Karpas-422 (cell line): ENCODE results near the gene ATP4B. TPM values are rescaled to one million over a fixed set of nuclear protein-coding genes. Genes with fewer than 3 reads are reported as not detected.

ENCODE experiments used
- DNase-seq: peaks from one replicate; pipeline ENCODE4 v3.0.0-alpha.2; 2015
- H2AFZ ChIP-seq: fragments of 200-600 bp; sonication (generic); 2 replicates; pipeline ENCODE4 v1.6.1; 2014; ENCODE audit warnings: antibody characterized with exemption, low read length, mixed read lengths
- H3K27ac ChIP-seq: fragments of 200-600 bp; sonication (generic); 2 replicates; pipeline ENCODE4 v1.5.1; 2014; ENCODE audit warnings: mild to moderate bottlenecking, low read length, moderate library complexity
- H3K27me3 ChIP-seq: fragments of 200-600 bp; sonication (generic); 2 replicates; pipeline ENCODE4 v1.6.1; 2014; ENCODE audit warnings: low read length, mixed read lengths
- H3K36me3 ChIP-seq: fragments of 200-600 bp; sonication (generic); 2 replicates; pipeline ENCODE4 v1.6.1; 2014; ENCODE audit warnings: low read length, mixed read lengths; ENCODE audit not compliant: insufficient read depth
- H3K4me1 ChIP-seq: fragments of 200-600 bp; sonication (generic); 2 replicates; pipeline ENCODE4 v1.6.1; 2014; ENCODE audit warnings: mild to moderate bottlenecking, low read length, mixed read lengths
- H3K4me2 ChIP-seq: fragments of 200-600 bp; sonication (generic); 2 replicates; pipeline ENCODE4 v1.6.1; 2014; ENCODE audit warnings: low read length, low read depth, mild to moderate bottlenecking; ENCODE audit not compliant: poor library complexity, severe bottlenecking
- H3K4me3 ChIP-seq: fragments of 200-600 bp; sonication (generic); 2 replicates; pipeline ENCODE4 v1.5.1; 2014; ENCODE audit warnings: mild to moderate bottlenecking, antibody characterized with exemption, low read length, mixed read lengths
- H3K79me2 ChIP-seq: fragments of 200-600 bp; sonication (generic); 2 replicates; pipeline ENCODE4 v1.6.1; 2014; ENCODE audit warnings: mild to moderate bottlenecking, low read length, mixed read lengths
- H3K9ac ChIP-seq: fragments of 200-600 bp; sonication (generic); 2 replicates; pipeline ENCODE4 v1.6.0; 2014; ENCODE audit warnings: low read length
- H3K9me2 ChIP-seq: fragments of 200-600 bp; sonication (generic), shearing (Covaris generic); replicated peaks from 2 replicates; pipeline ENCODE4 v1.6.0; 2014; ENCODE audit warnings: mild to moderate bottlenecking, low read length, moderate library complexity; ENCODE audit not compliant: insufficient read depth
- H3K9me3 ChIP-seq: fragments of 300-700, 200-600 bp; sonication (generic); 2 replicates; pipeline ENCODE4 v1.6.1; 2014; ENCODE audit warnings: low read length, mixed read lengths
- H4K20me1 ChIP-seq: fragments of 200-600 bp; sonication (generic); 2 replicates; pipeline ENCODE4 v1.6.1; 2014; ENCODE audit warnings: mild to moderate bottlenecking, antibody characterized with exemption, low read length, low read depth; ENCODE audit not compliant: insufficient read depth
- total RNA-seq: library from RNA; depleted of rRNA; stranded (reverse); fragments of >200 nt; shearing (Covaris generic); gene quantifications from 2 replicates; pipeline ENCODE4 v1.2.3, GENCODE V29; 2014; ENCODE audit warnings: low replicate concordance; rRNA removed

Gene ATP4B
- total RNA-seq, result not detected in 2 replicates

DNA sequence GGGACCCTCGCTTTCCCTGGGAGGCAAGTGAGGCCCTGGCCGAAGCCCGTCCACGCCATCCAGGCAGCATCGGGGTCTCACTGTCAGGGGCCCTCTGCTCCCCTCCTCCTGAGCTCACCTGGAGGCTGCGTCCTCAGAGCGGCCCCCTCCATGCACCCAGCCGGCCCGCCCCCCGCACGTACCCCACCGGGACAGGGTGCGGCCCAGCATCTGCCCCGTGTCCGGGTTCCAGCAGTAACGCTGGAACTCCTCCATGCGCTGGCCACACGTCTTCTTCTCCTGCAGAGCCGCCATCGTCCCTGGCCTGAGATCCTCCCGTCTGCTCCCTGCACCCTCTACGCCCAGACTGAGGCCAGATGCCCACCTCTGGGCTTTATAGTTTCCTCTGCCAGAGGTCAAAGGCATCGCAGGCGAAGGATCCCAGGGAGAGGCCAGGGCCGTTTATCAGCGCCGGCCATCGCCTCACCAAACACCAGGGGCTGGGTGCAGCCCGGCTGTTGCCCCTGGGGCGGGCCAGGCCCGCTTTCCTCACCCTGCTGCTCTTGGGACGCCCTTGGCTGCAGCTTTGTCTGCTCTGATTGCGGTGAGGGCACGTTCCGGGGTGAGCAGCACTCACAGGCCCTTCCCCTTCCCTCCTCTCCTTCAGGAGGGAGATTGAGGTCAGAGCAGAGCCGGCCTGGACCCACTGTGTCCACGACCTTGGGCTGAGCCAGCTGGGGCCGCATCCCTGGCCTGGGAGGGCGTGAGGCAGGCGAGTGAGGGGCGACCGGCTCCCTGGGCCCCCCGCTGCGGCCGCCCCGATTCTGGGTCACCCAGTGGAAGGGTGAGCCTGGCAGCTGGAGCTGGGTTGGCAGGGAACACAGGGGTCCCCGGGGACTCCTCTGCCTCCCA lies at the start of gene ATP4B:
TSS of gene ATP4B (minus strand) at position 348 of the 891 bp plus-strand sequence. CDS start at position 294, 54 bp downstream.
- Histone ChIP-seq H3K27me3 (no peaks in the 10 kb centered on the region), H3K9me2 (no peaks in the 10 kb centered on the region), H3K36me3 (no peaks in the 10 kb centered on the region), H3K79me2 (no peaks in the 10 kb centered on the region), H3K4me2 (no peak within 1 kb of the TSS), H2AFZ (no peak within 1 kb of the TSS), H3K4me3 (no peak within 1 kb of the TSS), H3K4me1 (no peaks in the 10 kb centered on the region), H4K20me1 (no peaks in the 10 kb centered on the region), H3K9me3 (peaks cover 6% of the 10 kb centered on the region; the same call in 1 of the 2 replicates), H3K9ac (no peak within 1 kb of the TSS), H3K27ac (no peak within 1 kb of the TSS)
- DNase-seq, result no peak

DNA sequence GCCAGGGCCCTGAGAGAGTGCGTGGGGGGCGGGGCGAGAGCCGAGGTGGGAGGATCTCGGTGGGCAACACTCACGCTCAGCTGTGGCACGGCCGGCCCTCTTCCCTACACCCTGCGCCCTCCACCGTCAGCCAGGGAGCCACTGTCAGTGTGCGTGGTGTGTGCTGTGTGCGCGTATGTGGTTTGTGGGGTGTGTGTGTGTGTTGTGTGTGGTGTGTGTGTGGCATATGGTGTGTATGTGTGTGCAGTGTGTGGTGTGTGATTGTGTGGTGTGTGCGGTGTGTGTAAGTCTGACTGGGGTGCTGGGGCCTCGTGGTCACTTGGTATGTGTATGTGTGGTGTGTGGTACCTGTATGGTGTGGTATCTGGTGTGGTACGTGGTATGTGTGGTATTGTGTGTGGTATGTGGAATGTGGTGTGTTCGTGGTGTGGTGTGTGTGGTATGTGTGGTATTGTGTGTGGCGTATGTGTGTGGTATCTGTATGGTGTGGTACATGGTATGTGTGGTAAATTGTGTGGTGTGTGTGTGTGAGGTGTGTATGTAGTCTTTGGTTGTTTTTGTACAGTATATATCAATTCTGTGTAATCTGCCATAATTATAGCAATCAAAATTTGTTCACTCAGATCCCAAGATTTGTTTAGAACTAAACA lies 14.1 kb upstream of the ATP4B start:
- H3K9ac ChIP-seq, result no peak overlapping the region
- no peaks in the 10 kb centered on the region; the same call in 1 of the 2 replicates for H3K9me3 ChIP-seq
- no peaks in the 10 kb centered on the region for H3K4me1 ChIP-seq
- no peak overlapping the region for H2AFZ ChIP-seq
- H4K20me1 ChIP-seq, result no peaks in the 10 kb centered on the region
- no peaks in the 10 kb centered on the region for H3K36me3 ChIP-seq
- no peak overlapping the region for H3K4me3 ChIP-seq
- H3K27me3 ChIP-seq, result no peaks in the 10 kb centered on the region
- H3K79me2 ChIP-seq, result no peaks in the 10 kb centered on the region
- H3K27ac ChIP-seq, result no peak overlapping the region
- H3K4me2 ChIP-seq, result no peak overlapping the region
- no peaks in the 10 kb centered on the region for H3K9me2 ChIP-seq
- no peak for DNase-seq

DNA sequence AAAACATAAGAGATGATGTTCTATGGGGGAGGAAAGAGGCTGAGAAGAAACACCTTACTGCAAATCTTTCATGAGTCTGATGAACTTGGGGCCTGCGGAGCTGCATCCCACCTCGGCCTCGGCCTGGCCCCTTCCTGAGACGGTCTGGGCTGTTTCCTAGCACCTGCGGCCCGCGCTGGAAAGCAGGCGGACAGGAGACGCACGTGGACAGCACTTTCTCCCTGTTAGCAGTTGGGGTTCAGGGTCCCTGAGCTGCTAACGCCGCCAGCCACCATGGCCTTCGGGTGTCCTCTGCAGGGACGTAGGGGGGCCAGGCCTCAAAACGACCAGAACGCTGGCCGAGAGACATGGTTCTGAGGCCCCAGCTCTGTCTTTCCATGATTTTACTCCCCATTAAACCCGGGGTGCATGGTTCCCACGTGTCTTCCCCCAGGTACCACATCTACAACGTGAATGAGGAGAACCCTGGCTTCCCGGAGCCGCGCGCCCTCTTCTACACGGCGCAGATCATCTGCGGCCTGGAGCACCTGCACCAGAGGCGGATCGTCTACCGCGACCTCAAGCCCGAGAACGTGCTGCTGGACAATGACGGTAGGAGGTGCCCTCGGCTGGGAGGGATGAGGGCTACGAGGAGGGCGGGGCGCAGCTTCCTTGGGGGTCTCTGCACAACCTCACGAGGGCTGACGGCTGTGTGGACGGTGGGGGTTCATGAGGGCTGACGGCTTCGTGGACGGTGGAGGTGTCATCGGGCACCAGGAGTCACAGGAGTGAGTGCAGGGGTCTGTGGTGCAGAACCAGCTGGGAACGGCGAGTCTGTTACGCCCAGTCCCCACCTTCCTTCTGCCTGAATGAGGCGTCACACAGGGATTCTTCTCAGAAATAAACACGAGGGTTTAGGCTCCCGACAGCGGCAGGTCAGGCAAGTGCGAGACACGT lies 13.3 kb upstream of the ATP4B start:
- H3K9ac ChIP-seq, result no peak overlapping the region
- no peak overlapping the region for H2AFZ ChIP-seq
- H3K4me2 ChIP-seq, result no peak overlapping the region
- no peaks in the 10 kb centered on the region for H3K9me2 ChIP-seq
- H3K4me1 ChIP-seq, result no peaks in the 10 kb centered on the region
- no peaks in the 10 kb centered on the region for H4K20me1 ChIP-seq
- no peaks in the 10 kb centered on the region; the same call in 1 of the 2 replicates for H3K9me3 ChIP-seq
- H3K36me3 ChIP-seq, result no peaks in the 10 kb centered on the region
- H3K79me2 ChIP-seq, result no peaks in the 10 kb centered on the region
- H3K27me3 ChIP-seq, result no peaks in the 10 kb centered on the region
- no peak for DNase-seq
- no peak overlapping the region for H3K27ac ChIP-seq
- H3K4me3 ChIP-seq, result no peak overlapping the region

DNA sequence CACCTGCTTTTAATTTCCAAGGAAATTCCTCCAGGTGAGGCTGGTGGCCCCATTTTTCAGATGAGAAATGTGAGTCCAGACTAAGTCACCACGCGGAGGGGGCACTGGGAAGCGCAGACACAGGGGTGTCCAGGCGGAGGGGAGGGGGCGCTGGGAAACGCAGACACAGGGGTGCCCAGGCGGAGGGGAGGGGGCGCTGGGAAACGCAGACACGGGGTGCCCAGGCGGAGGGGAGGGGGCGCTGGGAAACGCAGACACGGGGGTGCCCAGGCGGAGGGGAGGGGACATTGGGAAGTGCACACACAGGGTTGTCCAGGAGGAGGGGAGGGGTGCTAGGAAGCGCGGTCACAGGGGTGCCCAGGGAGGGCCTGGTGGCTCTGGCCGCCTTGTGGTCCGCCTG lies 12.5 kb upstream of the ATP4B start:
- no peaks in the 10 kb centered on the region for H3K4me1 ChIP-seq
- H3K27ac ChIP-seq, result no peak overlapping the region
- H3K27me3 ChIP-seq, result no peaks in the 10 kb centered on the region
- H3K9me2 ChIP-seq, result no peaks in the 10 kb centered on the region
- H2AFZ ChIP-seq, result no peak overlapping the region
- no peak overlapping the region for H3K4me2 ChIP-seq
- H3K9ac ChIP-seq, result no peak overlapping the region
- no peaks in the 10 kb centered on the region for H3K79me2 ChIP-seq
- H3K36me3 ChIP-seq, result no peaks in the 10 kb centered on the region
- H3K9me3 ChIP-seq, result no peaks in the 10 kb centered on the region; the same call in 1 of the 2 replicates
- no peaks in the 10 kb centered on the region for H4K20me1 ChIP-seq
- H3K4me3 ChIP-seq, result no peak overlapping the region
- no peak for DNase-seq

DNA sequence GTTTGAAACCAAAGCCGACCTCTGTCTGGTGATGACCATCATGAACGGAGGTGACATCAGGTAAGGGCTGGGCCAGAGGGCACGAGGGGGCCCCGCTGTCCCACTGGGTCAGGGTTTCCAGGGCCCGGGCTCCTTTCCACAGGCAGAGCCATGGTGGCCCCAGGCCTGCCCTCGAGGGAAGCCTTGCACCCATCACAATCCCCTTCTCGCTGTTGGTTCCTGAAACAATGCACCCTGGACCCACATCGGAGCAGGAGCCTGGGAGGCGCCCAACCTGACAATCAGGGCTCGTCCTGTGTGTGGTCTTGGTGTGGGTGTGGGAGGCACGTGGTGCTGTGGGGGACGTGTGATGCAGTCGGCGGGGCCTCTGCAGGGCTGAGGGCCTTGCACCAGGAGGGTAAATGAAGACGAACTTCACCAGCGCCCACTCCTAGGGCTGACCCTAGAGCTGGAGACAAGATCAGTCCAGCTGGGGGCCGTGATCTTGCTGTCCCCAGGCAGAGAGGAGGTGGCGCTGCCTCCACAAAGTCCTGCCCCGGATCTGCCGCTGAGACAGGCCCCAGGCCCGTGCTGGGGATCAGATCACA lies 11.8 kb upstream of the ATP4B start:
- H3K27ac ChIP-seq, result no peak overlapping the region
- H3K4me2 ChIP-seq, result no peak overlapping the region
- H2AFZ ChIP-seq, result no peak overlapping the region
- no peaks in the 10 kb centered on the region for H3K79me2 ChIP-seq
- H3K36me3 ChIP-seq, result no peaks in the 10 kb centered on the region
- H4K20me1 ChIP-seq, result no peaks in the 10 kb centered on the region
- H3K9ac ChIP-seq, result no peak overlapping the region
- H3K27me3 ChIP-seq, result no peaks in the 10 kb centered on the region
- no peaks in the 10 kb centered on the region for H3K4me1 ChIP-seq
- no peak overlapping the region for H3K4me3 ChIP-seq
- H3K9me2 ChIP-seq, result no peaks in the 10 kb centered on the region
- no peaks in the 10 kb centered on the region; the same call in 1 of the 2 replicates for H3K9me3 ChIP-seq
- no peak for DNase-seq

DNA sequence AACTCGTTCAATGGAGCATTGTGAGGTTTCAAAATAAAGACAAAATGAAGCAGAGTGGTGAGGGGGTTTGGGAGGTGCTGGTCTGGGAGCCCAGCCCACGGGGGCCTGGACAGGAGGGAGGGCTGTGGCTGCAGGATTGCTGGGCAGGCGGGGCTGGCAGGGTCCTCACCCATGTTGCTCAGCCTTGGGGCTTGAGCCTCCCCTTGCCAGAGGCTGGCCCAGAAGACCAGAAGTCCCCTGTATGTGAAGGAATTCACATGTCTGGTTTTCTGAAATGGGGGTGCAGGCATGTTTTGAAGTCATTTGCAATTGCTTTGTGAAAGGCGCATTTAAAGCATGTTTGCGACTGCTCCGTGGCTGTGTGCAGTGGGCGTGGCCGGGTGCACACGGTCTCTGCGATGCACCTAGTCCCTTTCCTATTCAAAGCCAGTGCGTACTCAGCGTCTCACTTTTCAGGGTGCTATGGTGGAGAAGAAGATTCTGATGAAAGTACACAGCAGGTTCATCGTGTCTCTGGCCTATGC lies 11.3 kb upstream of the ATP4B start:
- no peaks in the 10 kb centered on the region for H4K20me1 ChIP-seq
- H3K9ac ChIP-seq, result no peak overlapping the region
- no peak for DNase-seq
- H3K9me2 ChIP-seq, result no peaks in the 10 kb centered on the region
- H3K79me2 ChIP-seq, result no peaks in the 10 kb centered on the region
- no peaks in the 10 kb centered on the region for H3K36me3 ChIP-seq
- no peak overlapping the region for H2AFZ ChIP-seq
- no peaks in the 10 kb centered on the region for H3K27me3 ChIP-seq
- H3K27ac ChIP-seq, result no peak overlapping the region
- H3K4me2 ChIP-seq, result no peak overlapping the region
- no peaks in the 10 kb centered on the region; the same call in 1 of the 2 replicates for H3K9me3 ChIP-seq
- H3K4me3 ChIP-seq, result no peak overlapping the region
- H3K4me1 ChIP-seq, result no peaks in the 10 kb centered on the region

DNA sequence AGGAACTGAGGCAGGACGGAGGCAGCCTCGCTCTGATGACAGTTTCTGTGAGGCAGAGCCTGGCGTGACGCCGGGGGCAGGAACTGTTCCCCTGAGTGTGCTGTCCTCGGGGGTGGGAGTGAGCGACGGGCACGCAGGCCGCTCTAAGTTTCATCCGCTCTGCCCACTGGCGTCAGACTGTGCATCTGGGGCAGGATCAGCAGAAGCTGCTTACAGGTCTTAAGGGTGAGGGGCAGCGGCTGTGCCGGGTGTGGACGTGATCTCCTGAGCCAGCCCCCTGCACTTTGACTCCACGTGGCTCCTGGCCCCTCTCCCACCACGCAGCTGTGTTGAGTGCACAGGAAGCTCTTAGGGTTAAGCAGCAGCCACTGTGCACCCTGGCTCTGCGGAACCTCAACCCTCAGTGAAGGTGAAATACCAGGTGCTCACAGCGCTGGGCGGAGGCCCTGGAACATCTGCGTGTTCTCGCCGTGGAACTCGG lies 10.5 kb upstream of the ATP4B start:
- H3K4me3 ChIP-seq, result no peak overlapping the region
- H3K9me3 ChIP-seq, result no peaks in the 10 kb centered on the region; the same call in 1 of the 2 replicates
- H4K20me1 ChIP-seq, result no peaks in the 10 kb centered on the region
- no peaks in the 10 kb centered on the region for H3K36me3 ChIP-seq
- no peaks in the 10 kb centered on the region for H3K27me3 ChIP-seq
- no peak overlapping the region for H3K9ac ChIP-seq
- H3K79me2 ChIP-seq, result no peaks in the 10 kb centered on the region
- H3K4me1 ChIP-seq, result no peaks in the 10 kb centered on the region
- no peak for DNase-seq
- H3K9me2 ChIP-seq, result no peaks in the 10 kb centered on the region
- H3K27ac ChIP-seq, result no peak overlapping the region
- H2AFZ ChIP-seq, result no peak overlapping the region
- no peak overlapping the region for H3K4me2 ChIP-seq
